Gastroesophageal sphincter (tissue), 3 donors: ENCODE results near the gene BAIAP2.

Source experiments
- EP300 ChIP-seq: sonication (generic); formaldehyde crosslinking; IDR thresholded peaks from one replicate; pipeline ENCODE4 v1.6.1; 2017; ENCODE audit warnings: antibody characterized with exemption, mild to moderate bottlenecking
- POLR2A ChIP-seq, 2 donors: fragments of 450-650 bp; IDR thresholded peaks; one replicate each; pipeline ENCODE4 v1.6.1; 2017; ENCODE audit warnings: antibody characterized with exemption in 2 of 2, mild to moderate bottlenecking in 2 of 2, moderate library complexity in 1 of 2
- TF ChIP-seq, protein P1 (sequence below), 4 experiments: fragments of 200-600 bp in 2 of 4; fragments of 450-650 bp in 2 of 4; sonication (generic) in 1 of 4; IDR thresholded peaks; one replicate each; pipeline ENCODE4 v1.5.1; 2017 to 2019; ENCODE audit warnings: antibody characterized with exemption in 4 of 4, mild to moderate bottlenecking in 2 of 4, moderate library complexity in 2 of 4

DNA sequence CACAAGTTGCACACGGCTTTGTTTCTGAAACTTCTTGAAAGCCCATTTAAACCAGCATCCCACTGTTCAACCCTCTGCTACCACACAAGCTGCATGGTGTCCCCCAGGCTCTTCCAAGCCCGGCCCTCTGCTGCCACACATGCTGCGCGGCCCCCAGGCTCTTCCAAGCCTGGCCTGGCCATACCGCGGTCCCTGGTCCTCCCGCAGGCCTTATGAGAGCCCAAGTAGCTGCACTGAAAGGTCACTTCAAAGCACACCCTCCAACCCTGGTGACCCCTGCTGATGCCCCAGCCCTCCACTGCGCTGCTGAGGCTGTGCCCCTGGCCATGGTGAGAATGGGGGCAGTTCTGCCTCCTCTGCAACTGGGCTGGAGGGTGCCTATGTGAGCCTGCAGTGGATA is 104.5 kb downstream of the BAIAP2 start:
- TF ChIP-seq, protein P1, sequence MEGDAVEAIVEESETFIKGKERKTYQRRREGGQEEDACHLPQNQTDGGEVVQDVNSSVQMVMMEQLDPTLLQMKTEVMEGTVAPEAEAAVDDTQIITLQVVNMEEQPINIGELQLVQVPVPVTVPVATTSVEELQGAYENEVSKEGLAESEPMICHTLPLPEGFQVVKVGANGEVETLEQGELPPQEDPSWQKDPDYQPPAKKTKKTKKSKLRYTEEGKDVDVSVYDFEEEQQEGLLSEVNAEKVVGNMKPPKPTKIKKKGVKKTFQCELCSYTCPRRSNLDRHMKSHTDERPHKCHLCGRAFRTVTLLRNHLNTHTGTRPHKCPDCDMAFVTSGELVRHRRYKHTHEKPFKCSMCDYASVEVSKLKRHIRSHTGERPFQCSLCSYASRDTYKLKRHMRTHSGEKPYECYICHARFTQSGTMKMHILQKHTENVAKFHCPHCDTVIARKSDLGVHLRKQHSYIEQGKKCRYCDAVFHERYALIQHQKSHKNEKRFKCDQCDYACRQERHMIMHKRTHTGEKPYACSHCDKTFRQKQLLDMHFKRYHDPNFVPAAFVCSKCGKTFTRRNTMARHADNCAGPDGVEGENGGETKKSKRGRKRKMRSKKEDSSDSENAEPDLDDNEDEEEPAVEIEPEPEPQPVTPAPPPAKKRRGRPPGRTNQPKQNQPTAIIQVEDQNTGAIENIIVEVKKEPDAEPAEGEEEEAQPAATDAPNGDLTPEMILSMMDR (IDR thresholded peaks at IDR 0.05) = no peak
- TF ChIP-seq POLR2A (IDR thresholded peaks at IDR 0.05) (no peak), EP300 (no peak)
